ENCODE measurements around the gene C1orf52. TPM values are rescaled to one million over a fixed set of nuclear protein-coding genes. Genes with fewer than 3 reads are reported as not detected.

Gene C1orf52
- total RNA-seq, 1 experiment from 2014 or later = 22.5 TPM

Other genes with a start within 250 kb of the C1orf52 start
- gene MCOLN3, start 211.2 kb downstream of the C1orf52 start, total RNA-seq (2014; rRNA removed; shearing (Covaris generic)) = 0.10 and 0.48 TPM in 2 replicates
- gene SYDE2, start 58.6 kb downstream of the C1orf52 start, total RNA-seq (2014; rRNA removed; shearing (Covaris generic)) = 0.78 and 1.2 TPM in 2 replicates
- 31.9 and 34.1 TPM in 2 replicates for gene BCL10, start 17.0 kb upstream of the C1orf52 start, total RNA-seq (2014; rRNA removed; shearing (Covaris generic))
- 18.1 and 25.5 TPM in 2 replicates for gene DDAH1, start 205.5 kb upstream of the C1orf52 start, total RNA-seq (2014; rRNA removed; shearing (Covaris generic))